GM21367 (cell line): Measurements from ENCODE around the gene SMC6.

ENCODE experiments used
- ATAC-seq: cut with Tn5 transposase; IDR thresholded peaks from one replicate; pipeline ENCODE4 v1.9.1; 2021; ENCODE audit not compliant: unreplicated experiment

Gene SMC6, protein sequence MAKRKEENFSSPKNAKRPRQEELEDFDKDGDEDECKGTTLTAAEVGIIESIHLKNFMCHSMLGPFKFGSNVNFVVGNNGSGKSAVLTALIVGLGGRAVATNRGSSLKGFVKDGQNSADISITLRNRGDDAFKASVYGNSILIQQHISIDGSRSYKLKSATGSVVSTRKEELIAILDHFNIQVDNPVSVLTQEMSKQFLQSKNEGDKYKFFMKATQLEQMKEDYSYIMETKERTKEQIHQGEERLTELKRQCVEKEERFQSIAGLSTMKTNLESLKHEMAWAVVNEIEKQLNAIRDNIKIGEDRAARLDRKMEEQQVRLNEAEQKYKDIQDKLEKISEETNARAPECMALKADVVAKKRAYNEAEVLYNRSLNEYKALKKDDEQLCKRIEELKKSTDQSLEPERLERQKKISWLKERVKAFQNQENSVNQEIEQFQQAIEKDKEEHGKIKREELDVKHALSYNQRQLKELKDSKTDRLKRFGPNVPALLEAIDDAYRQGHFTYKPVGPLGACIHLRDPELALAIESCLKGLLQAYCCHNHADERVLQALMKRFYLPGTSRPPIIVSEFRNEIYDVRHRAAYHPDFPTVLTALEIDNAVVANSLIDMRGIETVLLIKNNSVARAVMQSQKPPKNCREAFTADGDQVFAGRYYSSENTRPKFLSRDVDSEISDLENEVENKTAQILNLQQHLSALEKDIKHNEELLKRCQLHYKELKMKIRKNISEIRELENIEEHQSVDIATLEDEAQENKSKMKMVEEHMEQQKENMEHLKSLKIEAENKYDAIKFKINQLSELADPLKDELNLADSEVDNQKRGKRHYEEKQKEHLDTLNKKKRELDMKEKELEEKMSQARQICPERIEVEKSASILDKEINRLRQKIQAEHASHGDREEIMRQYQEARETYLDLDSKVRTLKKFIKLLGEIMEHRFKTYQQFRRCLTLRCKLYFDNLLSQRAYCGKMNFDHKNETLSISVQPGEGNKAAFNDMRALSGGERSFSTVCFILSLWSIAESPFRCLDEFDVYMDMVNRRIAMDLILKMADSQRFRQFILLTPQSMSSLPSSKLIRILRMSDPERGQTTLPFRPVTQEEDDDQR

DNA sequence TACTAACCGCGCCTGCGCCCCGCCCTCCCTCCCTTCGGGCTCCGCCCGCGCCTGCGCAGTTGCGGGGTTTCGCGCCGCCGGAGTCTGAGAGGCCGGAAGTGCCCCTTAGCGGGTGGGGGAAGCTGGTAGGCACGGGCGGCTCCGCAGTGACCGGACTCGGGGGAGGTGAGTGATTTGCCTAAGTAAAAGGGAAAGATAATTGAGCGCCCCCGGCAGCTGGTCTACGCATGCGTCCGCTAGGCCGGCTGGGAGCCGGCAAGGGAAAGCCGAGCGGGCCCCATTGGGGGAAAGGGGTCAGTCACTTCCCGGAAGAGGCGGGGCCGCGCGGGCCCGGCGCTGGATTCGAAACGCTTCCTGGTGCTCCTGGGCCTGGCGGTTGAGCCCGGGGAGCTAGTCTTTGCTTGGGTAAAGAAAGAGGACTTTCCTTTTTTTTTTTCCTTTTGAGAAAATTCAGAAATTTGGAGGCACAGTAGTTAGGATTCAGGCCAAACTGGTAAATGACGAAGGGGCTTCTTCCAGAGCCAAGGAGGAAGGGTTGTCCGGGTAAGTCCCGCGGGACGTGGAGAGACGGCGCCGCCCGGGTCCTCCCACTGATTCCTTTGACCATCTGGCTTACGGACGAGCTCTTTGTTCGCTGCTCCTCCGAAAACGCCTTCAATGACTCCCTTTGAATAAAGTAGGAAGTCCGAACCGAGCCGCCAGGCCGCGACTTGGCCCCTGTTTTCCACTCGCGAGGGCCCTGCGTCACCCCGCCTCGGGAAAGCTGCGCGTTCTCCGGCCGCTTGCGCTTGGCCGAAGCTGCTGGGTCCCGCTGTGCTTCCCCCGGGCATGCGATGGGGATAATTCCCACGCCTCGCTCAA, at the start of gene SMC6, which contains the start of gene GEN1:
TSS of gene SMC6 (minus strand) at position 8 of the 861 bp plus-strand sequence. CDS start 7,864 bp downstream, outside the sequence.
TSS of gene GEN1 (plus strand) at position 336 of the 861 bp plus-strand sequence. CDS start 5,806 bp downstream, outside the sequence.
- peak; percentile 56 for ATAC-seq

DNA sequence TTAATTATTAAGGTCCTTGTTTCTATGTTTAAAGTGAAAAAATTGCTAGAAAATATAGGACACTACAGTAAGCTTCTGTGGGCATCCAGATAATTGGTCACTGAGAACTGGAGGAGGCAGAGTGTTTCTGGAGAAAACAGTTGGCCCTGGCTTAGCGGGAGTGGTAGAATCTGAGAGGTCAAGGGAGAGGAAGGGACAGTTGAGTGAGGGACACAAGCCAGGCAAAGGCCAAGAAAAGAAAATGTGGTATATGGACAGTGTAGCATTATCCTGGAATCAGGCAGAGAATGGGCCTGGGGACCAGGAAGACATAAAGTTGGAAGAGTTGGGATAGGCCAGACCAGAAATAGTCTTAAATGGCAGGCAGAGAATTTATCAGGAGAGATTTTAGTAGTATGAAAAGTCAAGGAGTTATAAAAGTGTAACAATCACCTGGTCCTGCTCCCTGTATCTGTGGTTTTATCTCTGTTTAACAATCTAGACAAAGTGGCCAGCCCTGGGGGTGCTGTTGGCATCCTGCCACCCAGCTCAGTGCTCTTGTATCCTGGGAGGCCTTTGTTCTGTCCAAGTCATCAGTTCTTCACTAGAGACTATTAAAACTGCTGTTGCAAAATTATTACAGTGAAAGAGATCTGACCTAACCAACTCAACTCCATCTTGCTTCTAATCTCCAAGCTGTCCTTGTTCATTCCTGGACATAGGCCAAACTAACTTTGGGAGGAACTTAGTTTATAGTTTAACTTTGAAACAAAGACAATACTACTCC, 47.3 kb upstream of the SMC6 start:
- ATAC-seq, result no peak

DNA sequence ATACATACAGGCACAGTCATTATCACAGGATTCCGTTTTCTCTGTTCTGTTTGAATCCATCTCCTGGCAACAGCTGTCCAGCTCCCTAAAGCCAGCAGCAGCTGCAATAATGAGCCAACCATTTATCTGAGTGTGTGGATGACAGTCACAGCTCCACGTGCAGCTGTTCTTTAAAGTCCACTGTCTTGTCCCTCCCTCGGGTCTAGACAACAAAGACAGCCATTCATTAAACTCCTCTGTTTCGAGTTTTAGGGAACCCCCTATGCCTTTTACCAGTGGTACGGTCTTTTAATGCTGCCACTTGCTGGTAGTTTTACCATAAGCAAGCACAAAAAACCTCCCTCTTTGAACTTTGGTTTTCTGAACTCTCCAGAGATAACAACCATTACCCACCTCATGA, 46.6 kb upstream of the SMC6 start:
- ATAC-seq, result no peak

DNA sequence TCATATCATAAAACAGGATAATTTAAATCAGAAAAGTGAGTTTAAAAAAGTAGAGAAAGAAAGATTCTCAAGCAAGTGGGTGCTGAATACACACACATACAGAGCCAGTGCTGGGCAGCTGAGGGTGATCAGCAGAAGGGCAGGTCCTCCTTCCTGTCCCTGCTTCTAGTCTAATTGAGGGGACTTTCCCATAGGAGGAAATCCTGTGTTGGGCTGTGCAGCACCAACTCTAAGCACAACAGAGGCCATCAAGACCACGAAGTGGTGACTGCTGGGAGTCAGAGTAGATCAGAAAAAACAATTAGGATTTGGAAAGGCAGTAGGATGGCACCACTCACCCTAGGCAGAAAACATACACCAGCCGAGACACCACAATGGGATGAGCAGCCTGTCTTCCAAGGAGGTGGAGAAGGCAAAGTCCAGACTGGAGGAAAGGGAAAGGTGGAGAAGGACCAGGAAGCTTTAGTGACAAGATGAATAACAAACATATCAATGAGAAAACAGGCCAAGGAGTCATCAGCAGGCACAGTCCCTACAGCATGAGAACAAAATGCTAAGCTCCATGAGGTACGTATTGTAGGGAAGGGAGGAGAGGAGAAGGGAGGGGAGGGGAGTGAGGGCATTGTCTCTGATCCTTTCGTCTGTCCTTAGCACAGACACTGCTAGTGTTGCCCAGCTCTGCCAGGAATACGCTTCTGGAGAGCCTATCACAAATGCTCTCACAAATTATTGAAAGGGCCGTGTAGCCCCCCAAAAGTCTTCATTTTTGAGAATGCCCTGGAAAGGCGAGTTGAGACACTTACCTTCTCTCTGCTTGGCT, 45.9 kb upstream of the SMC6 start:
- ATAC-seq, result no peak

DNA sequence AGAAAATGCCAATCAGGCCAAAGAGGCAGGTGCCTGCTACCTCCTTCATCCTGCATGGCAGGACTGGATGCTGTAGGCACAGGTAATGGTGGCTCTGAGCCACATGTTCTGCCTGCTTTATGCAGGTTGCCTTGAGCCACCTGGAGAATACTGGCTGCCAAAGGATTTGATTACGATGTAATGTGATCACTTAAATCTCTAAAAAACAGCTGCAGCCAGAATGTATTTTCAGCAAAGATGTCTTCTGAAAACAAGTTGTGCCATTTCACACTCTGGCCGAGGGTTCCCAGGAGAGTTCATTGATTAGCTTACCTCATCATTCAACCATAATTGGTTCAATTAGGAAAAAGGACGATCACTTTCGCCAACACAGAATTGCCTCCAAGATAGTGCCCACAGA, 44.7 kb upstream of the SMC6 start:
- no peak for ATAC-seq

DNA sequence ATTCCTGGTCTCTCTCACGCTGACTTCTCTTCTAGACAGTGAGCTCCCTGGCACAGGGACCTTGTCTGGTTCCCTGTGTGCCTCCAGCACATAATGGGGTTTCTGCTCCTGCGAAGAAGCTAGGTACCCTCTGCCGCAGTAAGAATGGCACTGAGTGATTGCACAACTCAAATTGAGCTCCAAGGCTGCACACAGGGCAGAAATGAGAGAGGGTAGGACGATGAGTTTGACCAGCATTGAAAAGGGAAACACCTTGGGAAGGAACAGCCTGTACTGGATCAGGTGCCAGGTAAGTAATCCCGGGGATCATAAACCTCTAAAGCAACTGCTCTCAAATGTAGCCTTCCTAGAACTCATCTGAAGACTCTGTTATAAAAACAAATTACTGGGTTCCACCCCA, 41.7 kb upstream of the SMC6 start:
- no peak for ATAC-seq

DNA sequence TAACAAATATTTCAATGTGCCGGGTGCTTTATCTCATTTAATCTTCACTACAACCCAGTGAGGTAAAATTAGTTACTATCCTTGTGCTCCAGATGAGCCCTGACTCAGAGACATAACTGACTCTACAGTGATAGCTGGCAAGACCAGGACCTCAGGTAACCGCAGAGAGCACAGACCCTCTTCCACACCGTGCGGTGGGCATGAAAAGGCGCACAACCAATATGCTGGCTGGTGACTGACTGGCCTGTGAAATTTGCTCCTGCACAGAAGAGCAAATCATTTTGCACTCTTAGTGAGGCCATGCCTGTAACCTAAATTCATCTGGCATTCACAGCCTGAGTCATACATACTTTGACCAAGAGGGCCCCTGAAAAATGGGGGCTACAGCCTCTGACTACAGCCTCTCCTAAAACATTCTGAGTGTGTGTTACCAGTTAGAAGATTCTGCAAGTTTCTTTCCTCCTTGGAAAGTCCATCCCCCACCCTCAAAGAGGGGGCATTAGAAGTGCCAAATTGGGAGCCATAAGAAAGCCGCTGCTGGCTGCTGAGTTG, 40.3 kb upstream of the SMC6 start:
- ATAC-seq, result no peak

DNA sequence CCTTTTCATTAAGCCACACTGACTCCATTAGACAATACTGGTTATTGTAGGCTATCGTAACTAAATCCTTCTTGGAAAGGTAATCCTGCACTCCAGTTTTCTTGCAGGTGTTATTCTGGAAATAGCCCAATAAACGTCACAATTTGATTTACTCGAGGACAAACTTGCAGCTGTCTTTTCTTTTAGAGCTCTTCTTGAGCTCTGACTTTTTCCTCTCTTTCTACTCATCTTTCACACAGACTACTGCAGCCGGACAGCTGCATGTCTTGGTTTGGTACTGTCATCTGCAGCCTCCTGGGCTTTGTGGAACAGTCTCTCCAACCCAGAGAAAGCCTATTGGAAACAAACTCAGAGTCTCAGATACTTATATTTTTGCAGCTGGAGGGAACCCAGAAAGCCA, 39.7 kb upstream of the SMC6 start:
- ATAC-seq, result no peak

DNA sequence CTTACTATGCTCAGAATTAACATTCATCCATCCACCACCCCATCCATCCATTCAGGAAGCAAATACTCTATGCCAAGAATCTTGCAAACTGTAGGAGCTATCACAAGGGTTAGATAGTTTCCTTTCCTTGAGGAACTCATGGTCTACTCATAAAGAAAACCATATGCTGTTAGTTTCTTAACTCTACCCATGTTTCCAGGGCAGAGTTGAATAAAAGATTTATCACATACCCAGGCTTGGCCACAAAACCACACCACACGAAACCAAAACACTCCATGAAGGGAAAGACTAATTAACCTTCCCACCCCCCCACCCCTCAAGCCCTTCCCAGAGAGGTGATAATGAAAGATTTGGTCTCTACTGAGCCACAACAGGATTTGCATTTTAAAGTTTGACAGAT, 38.9 kb upstream of the SMC6 start:
- ATAC-seq, result no peak

DNA sequence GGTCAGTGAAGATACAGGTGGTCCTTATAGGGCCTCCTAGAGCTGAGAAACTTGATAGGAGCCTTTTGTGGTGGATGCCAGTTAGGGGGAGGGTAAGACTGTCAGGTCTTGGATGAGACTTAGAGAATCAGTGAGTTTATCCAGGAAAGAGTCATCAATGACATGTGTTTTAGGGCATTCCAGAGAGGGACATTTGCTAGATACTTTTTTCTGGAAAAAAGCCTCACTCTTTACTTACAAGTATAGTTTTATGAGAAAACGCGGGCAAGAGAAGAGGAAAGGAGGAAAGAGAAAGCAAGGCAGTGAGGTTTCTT, 38.2 kb upstream of the SMC6 start:
- ATAC-seq, result no peak

DNA sequence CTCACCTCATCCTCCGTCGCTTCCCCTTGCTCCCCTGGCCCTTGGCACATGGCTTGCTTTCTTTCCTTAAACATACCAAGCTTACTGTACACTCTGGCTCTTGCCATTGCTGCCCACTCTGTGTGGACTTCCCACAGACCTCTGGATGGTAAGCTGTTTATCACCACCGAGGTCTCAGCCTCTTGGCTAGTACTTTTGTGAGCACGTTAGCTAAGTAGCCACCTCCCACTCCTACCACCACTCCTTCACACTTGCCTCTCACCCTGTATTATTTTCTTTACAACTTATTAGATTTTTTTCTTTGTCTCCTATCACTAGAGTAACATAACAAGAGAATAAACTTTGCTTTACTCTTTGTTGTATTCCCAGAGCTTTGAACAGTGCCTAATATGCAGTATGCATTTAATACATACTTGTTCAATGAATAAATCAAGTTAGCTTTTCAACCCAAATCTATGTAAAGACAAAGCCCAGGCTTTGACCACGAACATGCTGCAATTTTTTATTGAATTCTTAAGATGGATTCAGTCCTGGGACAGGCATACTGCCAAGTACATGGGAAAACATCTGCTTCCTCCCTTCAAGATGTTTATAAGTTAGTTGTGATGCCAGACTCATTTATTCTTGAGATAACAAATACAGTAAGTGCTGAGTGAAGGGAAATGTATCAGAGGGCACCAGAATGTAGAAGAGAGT, 37.7 kb upstream of the SMC6 start:
- ATAC-seq, result no peak

DNA sequence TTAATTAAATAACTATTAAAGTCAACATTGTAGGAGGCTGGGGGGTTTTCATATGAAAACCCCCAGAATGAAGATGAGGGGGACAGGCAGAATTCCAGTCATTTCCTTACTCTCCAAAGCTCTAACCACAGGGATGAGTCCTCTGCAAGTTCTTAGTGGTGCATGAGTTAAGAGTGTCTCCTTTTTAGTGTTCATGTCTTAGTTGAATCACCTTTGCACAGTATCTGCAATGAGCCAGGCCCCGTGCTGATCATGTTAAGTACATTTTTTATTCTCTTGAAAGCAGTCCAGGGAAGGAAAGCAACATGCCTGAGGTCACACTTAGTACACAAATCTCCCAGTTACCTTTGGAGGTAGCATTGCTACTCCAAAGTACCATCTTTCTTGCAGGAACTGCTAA, 36.9 kb upstream of the SMC6 start:
- ATAC-seq, result no peak

DNA sequence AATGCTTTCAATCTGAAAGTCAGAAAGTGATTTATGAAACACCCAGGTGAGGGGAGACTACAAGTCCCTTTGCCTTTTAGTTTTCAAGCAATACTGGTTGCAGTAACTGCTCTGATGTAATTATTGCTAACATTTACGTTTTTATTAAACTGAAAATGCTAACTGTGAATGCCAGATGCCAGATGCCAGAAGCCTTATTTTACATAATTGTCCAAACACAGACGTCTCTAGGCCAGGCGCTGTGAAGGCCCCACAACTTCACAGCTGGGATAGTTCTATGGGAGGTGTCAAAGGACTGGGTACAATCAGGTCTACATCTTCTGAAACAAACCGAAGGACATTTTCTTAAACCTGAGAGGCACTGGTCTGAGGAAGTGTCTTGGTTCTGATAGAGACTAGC, 35.2 kb upstream of the SMC6 start:
- ATAC-seq, result no peak

DNA sequence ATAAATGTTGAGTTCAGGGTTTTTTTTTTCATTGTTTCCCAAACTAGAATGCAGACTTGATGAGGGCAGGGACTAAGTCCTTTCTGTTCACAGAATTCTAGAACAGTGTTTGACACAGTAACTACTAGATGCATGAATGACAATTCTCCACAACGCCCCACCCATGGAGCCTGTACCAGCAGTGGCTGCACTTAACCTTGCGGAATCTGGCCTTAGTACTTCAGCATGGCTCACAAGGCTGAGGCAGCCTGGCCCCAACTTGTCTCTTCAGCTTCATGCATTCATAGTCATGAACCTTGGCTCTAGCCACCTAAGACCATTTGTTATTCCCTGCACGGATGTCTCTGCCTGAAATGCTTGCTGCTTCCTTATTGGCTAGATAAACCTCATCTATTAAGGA, 33.1 kb upstream of the SMC6 start:
- no peak for ATAC-seq

DNA sequence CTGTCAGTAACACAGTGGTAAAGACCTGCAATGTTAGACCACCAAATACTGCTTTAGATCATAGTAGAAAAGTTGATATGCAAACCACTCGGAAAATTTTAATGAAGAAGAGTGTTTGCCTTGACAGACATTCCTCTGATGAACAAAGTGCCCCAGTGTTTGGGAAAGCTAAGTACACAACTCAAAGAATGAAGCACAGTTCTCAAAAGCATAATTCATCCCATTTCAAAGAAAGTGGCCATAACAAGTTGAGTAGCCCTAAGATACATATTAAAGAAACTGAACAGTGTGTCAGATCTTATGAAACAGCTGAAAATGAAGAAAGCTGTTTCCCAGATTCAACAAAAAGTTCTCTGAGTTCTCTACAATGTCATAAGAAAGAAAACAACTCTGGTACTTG, 27.9 kb upstream of the SMC6 start:
- ATAC-seq, result no peak

DNA sequence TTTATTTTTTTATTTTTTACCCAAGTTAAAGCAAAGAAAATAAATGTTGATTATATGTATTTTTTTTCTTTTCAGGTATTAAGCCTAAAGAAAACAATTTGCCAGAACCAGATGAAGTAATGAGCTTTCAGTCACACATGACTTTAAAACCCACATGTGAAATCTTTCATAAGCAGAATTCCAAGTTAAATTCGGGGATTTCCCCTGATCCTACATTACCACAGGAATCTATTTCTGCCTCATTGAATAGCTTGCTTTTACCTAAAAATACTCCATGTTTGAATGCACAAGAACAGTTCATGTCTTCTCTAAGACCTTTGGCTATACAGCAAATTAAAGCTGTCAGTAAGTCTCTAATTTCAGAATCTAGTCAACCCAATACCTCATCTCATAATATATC, 26.9 kb upstream of the SMC6 start:
- no peak for ATAC-seq

DNA sequence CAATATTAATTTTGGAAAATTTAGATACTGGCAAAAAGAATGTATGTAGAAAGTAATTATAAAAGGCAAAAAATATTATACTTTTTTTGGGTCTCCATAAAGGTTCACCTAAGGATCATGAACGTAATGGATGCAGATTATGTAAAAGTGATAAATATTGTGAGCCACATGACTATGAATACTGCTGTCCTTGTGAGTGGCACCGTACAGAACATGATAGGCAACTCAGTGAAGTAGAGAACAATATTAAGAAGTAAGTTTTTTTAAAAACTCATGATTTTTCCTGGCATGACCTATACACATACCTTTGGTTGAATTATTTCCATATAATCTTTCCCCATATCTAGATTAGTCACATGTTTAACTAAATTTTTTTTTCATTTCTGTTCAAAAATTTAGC, 18.9 kb upstream of the SMC6 start:
- no peak for ATAC-seq

DNA sequence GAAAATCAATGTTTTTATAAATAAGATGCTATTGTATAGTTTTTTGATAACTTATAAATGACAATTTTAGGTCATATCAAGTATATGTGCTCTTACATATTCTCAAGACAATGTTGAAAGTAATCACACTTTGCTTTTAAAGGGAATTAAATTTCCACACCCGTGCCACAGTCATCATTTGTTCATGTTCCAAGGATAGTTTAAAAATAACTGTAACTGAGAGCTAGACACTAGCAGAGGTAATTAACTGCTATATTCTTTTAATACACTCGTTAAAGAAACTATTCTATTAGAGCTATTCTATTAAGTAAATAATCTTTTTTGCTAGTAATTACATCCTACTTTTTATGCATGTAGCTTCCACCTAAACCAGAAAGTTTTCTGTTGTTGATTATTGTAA, 18.3 kb upstream of the SMC6 start:
- no peak for ATAC-seq
